ENCODE results near the gene NAB1. TPM values are rescaled to one million over a fixed set of nuclear protein-coding genes. Genes with fewer than 3 reads are reported as not detected.
A peak's percentile ranks its signal among the peaks of the same experiment; 100 is the strongest.

Gene NAB1
- total and polyA plus RNA-seq, 2 donors from 2014 or later: 10.4 to 45.0 TPM

GRCh38 chr2:190696792-190697398, 48.0 kb downstream of the NAB1 start:
- intact Hi-C loops (cut with DNase I): no loop called here
- no peak overlapping the region for H3K27ac ChIP-seq (ENCODE audit: low read depth in 2 of 2, low read length in 2 of 2)
- FAIRE-seq: no peak

GRCh38 chr2:190697421-190697820, 48.5 kb downstream of the NAB1 start:
- DNase-seq: no peak
- Histone ChIP-seq H3K4me1 (ENCODE audit: control insufficient read depth in 2 of 3, insufficient read depth in 2 of 3, low read depth in 1 of 3, low read length in 3 of 3) (peaks cover 0 to 5% (median 3%) of the 10 kb centered on the region in 3 donors), H3K27ac (ENCODE audit: low read depth in 2 of 2, low read length in 2 of 2) (no peak overlapping the region), H3K4me3 (ENCODE audit: low read length in 3 of 3) (no peak overlapping the region), H3K9ac (ENCODE audit: low read length in 3 of 3) (no peak overlapping the region), H3K9me3 (ENCODE audit: control insufficient read depth in 2 of 3, insufficient read depth in 1 of 3, low read length in 3 of 3) (no peaks in the 10 kb centered on the region), H3K27me3 (ENCODE audit: control insufficient read depth, insufficient read depth, low read length) (no peaks in the 10 kb centered on the region), H3K36me3 (ENCODE audit: control insufficient read depth in 2 of 3, insufficient read depth in 3 of 3, low read length in 3 of 3) (no peaks in the 10 kb centered on the region)
- no peak for FAIRE-seq
- intact Hi-C loops (cut with DNase I): no loop called here
- no peak for TF ChIP-seq CTCF (IDR thresholded peaks at IDR 0.05; ENCODE audit: borderline replicate concordance, extremely low read depth, insufficient read depth)

More at GRCh38 chr2:190696792-190697398, 48.0 kb downstream of the NAB1 start:
- H3K4me3 ChIP-seq (ENCODE audit: low read length in 3 of 3): no peak overlapping the region
- H3K9me3 ChIP-seq (ENCODE audit: control insufficient read depth in 2 of 3, insufficient read depth in 1 of 3, low read length in 3 of 3): no peaks in the 10 kb centered on the region
- TF ChIP-seq CTCF (IDR thresholded peaks at IDR 0.05; ENCODE audit: borderline replicate concordance, extremely low read depth, insufficient read depth): no peak
- no peaks in the 10 kb centered on the region for H3K36me3 ChIP-seq (ENCODE audit: control insufficient read depth in 2 of 3, insufficient read depth in 3 of 3, low read length in 3 of 3)
- peak in 3 of 5 donors; percentile 45 to 86 (median 84) for DNase-seq
- no peak overlapping the region for H3K9ac ChIP-seq (ENCODE audit: low read length in 3 of 3)
- no peaks in the 10 kb centered on the region for H3K27me3 ChIP-seq (ENCODE audit: control insufficient read depth, insufficient read depth, low read length)
- peaks cover 0 to 5% (median 3%) of the 10 kb centered on the region in 3 donors for H3K4me1 ChIP-seq (ENCODE audit: control insufficient read depth in 2 of 3, insufficient read depth in 2 of 3, low read depth in 1 of 3, low read length in 3 of 3)

GRCh38 chr2:190698895-190699294, 50.0 kb downstream of the NAB1 start:
- FAIRE-seq (no peak), DNase-seq (no peak)
- H3K9me3 ChIP-seq (ENCODE audit: control insufficient read depth in 2 of 3, insufficient read depth in 1 of 3, low read length in 3 of 3): no peaks in the 10 kb centered on the region
- no peak for TF ChIP-seq CTCF (IDR thresholded peaks at IDR 0.05; ENCODE audit: borderline replicate concordance, extremely low read depth, insufficient read depth)
- H3K36me3 ChIP-seq (ENCODE audit: control insufficient read depth in 2 of 3, insufficient read depth in 3 of 3, low read length in 3 of 3): no peaks in the 10 kb centered on the region
- no peak overlapping the region for H3K9ac ChIP-seq (ENCODE audit: low read length in 3 of 3)
- intact Hi-C loops (cut with DNase I): no loop called here
- peaks cover 0 to 5% (median 3%) of the 10 kb centered on the region in 3 donors for H3K4me1 ChIP-seq (ENCODE audit: control insufficient read depth in 2 of 3, insufficient read depth in 2 of 3, low read depth in 1 of 3, low read length in 3 of 3)
- no peak overlapping the region for H3K4me3 ChIP-seq (ENCODE audit: low read length in 3 of 3)
- H3K27ac ChIP-seq (ENCODE audit: low read depth in 2 of 2, low read length in 2 of 2): no peak overlapping the region
- no peaks in the 10 kb centered on the region for H3K27me3 ChIP-seq (ENCODE audit: control insufficient read depth, insufficient read depth, low read length)

All from kidney (tissue), 14 donors.